OCI-LY1 (cell line): ENCODE measurements around the gene STX5.

ENCODE experiments used
- CTCF ChIP-seq: fragments of 200-600 bp; sonication (generic), shearing (Covaris generic); IDR thresholded peaks from 2 replicates; pipeline ENCODE4 v1.5.1; 2017; ENCODE audit warnings: mild to moderate bottlenecking, antibody characterized with exemption, low read length, moderate library complexity, mixed read lengths
- EZH2 ChIP-seq: fragments of 200-600 bp; sonication (generic), shearing (Covaris generic); IDR thresholded peaks from 2 replicates; pipeline ENCODE4 v1.8.0; 2017; ENCODE audit warnings: borderline replicate concordance, mixed run types, mild to moderate bottlenecking, antibody characterized with exemption, low read length, moderate library complexity, mixed read lengths

- TF ChIP-seq EZH2 (no peak), CTCF (no peak)
Measured at GRCh38 chr11:62757846-62758788, 73.7 kb downstream of the STX5 start.
